ENCODE measurements around the gene BID. TPM values are rescaled to one million over a fixed set of nuclear protein-coding genes. Genes with fewer than 3 reads are reported as not detected.

Gene BID
- total and polyA plus RNA-seq, 2 experiments from 2014 or later: 64.6 to 70.7 TPM

DNA sequence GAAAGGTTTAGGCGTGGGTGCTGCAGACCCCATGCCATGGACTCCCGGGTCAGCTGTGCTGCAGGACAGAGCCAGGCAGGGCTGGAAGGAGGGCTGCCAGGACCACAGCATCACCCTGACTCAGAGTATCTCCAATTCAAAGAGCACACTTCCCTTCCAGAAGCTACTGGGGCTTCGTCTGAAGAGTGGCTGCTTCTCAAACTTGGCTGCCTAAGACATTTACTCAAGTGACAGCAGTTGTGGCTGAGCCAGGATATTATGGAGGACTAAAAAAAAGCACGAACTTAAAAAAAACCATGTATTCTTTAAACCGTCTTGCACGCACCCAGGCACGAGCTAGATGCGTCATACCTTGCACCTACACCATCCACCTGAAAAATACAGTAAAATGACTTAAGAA is 13.0 kb upstream of the BID start:
- no peak overlapping the region for H2AFZ ChIP-seq
- no peak overlapping the region for H3K4me3 ChIP-seq
- no peak overlapping the region for H3K4me2 ChIP-seq (ENCODE audit: unreplicated experiment)
- no peak for TF ChIP-seq EZH2 (IDR thresholded peaks at IDR 0.05; ENCODE audit: insufficient read depth, poor library complexity, severe bottlenecking)
- no peak for TF ChIP-seq EZH2phosphoT487 (IDR thresholded peaks at IDR 0.05; ENCODE audit: insufficient read depth, low read depth)
- no peaks in the 10 kb centered on the region for H3K9me2 ChIP-seq (ENCODE audit: insufficient read depth)
- H3K9me3 ChIP-seq (ENCODE audit: low read depth): no peaks in the 10 kb centered on the region
- peak overlapping the region; percentile 15; the same call in 1 of the 2 replicates for H3K27ac ChIP-seq
- WGBS, 2 experiments (ENCODE audit: low coverage in 1 of 2, low lambda C conversion rate in 2 of 2, missing lambda C conversion rate in 2 of 2): 50 to 52% methylated on average over 8 of the region's 8 CpGs
- H3K27me3 ChIP-seq (replicated peaks; ENCODE audit: insufficient read depth): no peaks in the 10 kb centered on the region
- no peaks in the 10 kb centered on the region for H3K79me2 ChIP-seq (ENCODE audit: insufficient read depth)
- DNase-seq: peak; percentile 59
- H4K20me1 ChIP-seq (ENCODE audit: insufficient read depth): no peaks in the 10 kb centered on the region
- H3F3A ChIP-seq (ENCODE audit: insufficient read depth): no peaks in the 10 kb centered on the region
- H3K36me3 ChIP-seq (ENCODE audit: low read depth): no peaks in the 10 kb centered on the region
- H3K9ac ChIP-seq: 0 out of 2 replicates have a peak overlapping the region, but pooled peaks have one; percentile 7
- in situ Hi-C loops (cut with MboI): loop anchor here (10.0 kb wide), 1 partner anchor 58 kb away; no protein-coding TSS in a partner anchor
- H3K4me1 ChIP-seq (ENCODE audit: insufficient read depth): peaks cover 6% of the 10 kb centered on the region; the same call in 1 of the 2 replicates

DNA sequence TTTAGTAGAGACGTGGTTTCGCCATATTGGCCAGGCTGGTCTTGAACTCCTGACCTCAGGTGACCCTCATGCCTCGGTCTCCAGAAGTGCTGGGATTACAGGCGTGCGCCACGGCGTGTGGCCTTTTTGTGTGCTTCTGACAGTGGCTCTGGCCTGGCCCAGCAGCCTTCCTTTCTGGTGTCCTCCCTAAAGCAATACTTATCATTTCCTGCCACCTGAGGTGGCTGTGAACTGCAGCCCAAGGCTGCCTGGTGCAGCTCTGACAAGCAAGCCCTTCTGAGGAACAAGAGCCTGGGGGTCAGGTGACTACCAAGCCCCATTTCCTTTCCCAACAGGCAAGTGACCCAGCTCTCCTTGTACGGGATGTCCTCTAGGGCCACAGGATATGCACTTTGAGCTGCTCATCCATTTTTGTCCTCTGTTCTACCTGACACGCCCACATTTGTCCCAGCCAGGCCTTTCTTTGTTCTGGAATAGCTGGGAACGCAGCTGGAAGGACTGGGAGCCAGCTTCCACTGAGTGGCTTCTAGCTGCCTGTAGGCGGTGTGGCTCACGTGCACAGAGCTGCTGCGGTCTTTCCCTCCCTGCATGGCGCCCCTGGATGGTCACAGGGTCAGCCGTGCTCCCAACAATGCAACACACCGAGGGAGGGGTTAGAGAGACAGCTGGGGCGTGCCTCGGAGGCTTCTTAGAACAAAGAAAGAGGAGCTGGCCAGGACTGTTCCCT is 12.3 kb upstream of the BID start:
- Histone ChIP-seq H3K9me3 (ENCODE audit: low read depth) (no peaks in the 10 kb centered on the region), H3K9ac (0 out of 2 replicates have a peak overlapping the region, but pooled peaks have one; percentile 7), H2AFZ (no peak overlapping the region), H3K27me3 (replicated peaks; ENCODE audit: insufficient read depth) (no peaks in the 10 kb centered on the region), H3K27ac (peak overlapping the region; percentile 15; the same call in 1 of the 2 replicates), H3K4me3 (no peak overlapping the region), H3K79me2 (ENCODE audit: insufficient read depth) (no peaks in the 10 kb centered on the region), H3K9me2 (ENCODE audit: insufficient read depth) (no peaks in the 10 kb centered on the region), H3K36me3 (ENCODE audit: low read depth) (no peaks in the 10 kb centered on the region), H3F3A (ENCODE audit: insufficient read depth) (no peaks in the 10 kb centered on the region), H3K4me1 (ENCODE audit: insufficient read depth) (peaks cover 12% of the 10 kb centered on the region), H3K4me2 (ENCODE audit: unreplicated experiment) (no peak overlapping the region), H4K20me1 (ENCODE audit: insufficient read depth) (no peaks in the 10 kb centered on the region)
- in situ Hi-C loops (cut with MboI): loop anchor here (10.0 kb wide), 1 partner anchor 58 kb away; no protein-coding TSS in a partner anchor
- TF ChIP-seq EZH2phosphoT487 (IDR thresholded peaks at IDR 0.05; ENCODE audit: insufficient read depth, low read depth) (no peak), EZH2 (IDR thresholded peaks at IDR 0.05; ENCODE audit: insufficient read depth, poor library complexity, severe bottlenecking) (no peak)
- 53% methylated on average over 18 of the region's 18 CpGs for WGBS, 2 experiments (ENCODE audit: low coverage in 1 of 2, low lambda C conversion rate in 2 of 2, missing lambda C conversion rate in 2 of 2)
- peak; percentile 60 for DNase-seq

GRCh38 chr22:17785185-17786184 is 11.2 kb upstream of the BID start:
- H3K27ac ChIP-seq: no peak overlapping the region
- 82 to 87% methylated on average over 25 to 37 of the region's 37 CpGs for WGBS, 2 experiments (ENCODE audit: low coverage in 1 of 2, low lambda C conversion rate in 2 of 2, missing lambda C conversion rate in 2 of 2)
- no peaks in the 10 kb centered on the region for H3K9me3 ChIP-seq (ENCODE audit: low read depth)
- peaks cover 15% of the 10 kb centered on the region for H3K4me1 ChIP-seq (ENCODE audit: insufficient read depth)
- no peak overlapping the region for H3K4me3 ChIP-seq
- H3K36me3 ChIP-seq (ENCODE audit: low read depth): no peaks in the 10 kb centered on the region
- H3K79me2 ChIP-seq (ENCODE audit: insufficient read depth): no peaks in the 10 kb centered on the region
- DNase-seq: peak; percentile 49
- H3K27me3 ChIP-seq (replicated peaks; ENCODE audit: insufficient read depth): no peaks in the 10 kb centered on the region
- no peak overlapping the region for H2AFZ ChIP-seq
- in situ Hi-C loops (cut with MboI): loop anchor here (10.0 kb wide), 1 partner anchor 59 kb away; no protein-coding TSS in a partner anchor
- no peak overlapping the region for H3K4me2 ChIP-seq (ENCODE audit: unreplicated experiment)
- TF ChIP-seq EZH2 (IDR thresholded peaks at IDR 0.05; ENCODE audit: insufficient read depth, poor library complexity, severe bottlenecking): no peak
- no peak for TF ChIP-seq EZH2phosphoT487 (IDR thresholded peaks at IDR 0.05; ENCODE audit: insufficient read depth, low read depth)
- H4K20me1 ChIP-seq (ENCODE audit: insufficient read depth): no peaks in the 10 kb centered on the region
- no peak overlapping the region for H3K9ac ChIP-seq
- H3F3A ChIP-seq (ENCODE audit: insufficient read depth): no peaks in the 10 kb centered on the region
- H3K9me2 ChIP-seq (ENCODE audit: insufficient read depth): no peaks in the 10 kb centered on the region

- H3K9me2 ChIP-seq (ENCODE audit: insufficient read depth): no peaks in the 10 kb centered on the region
- TF ChIP-seq EZH2phosphoT487 (IDR thresholded peaks at IDR 0.05; ENCODE audit: insufficient read depth, low read depth) (no peak), EZH2 (IDR thresholded peaks at IDR 0.05; ENCODE audit: insufficient read depth, poor library complexity, severe bottlenecking) (no peak)
- no peak for DNase-seq
- no peak overlapping the region for H2AFZ ChIP-seq
- H3K36me3 ChIP-seq (ENCODE audit: low read depth): no peaks in the 10 kb centered on the region
- no peak overlapping the region for H3K4me3 ChIP-seq
- no peak overlapping the region for H3K4me2 ChIP-seq (ENCODE audit: unreplicated experiment)
- H3F3A ChIP-seq (ENCODE audit: insufficient read depth): no peaks in the 10 kb centered on the region
- 87 to 91% methylated on average over 11 of the region's 11 CpGs for WGBS, 2 experiments (ENCODE audit: low coverage in 1 of 2, low lambda C conversion rate in 2 of 2, missing lambda C conversion rate in 2 of 2)
- in situ Hi-C loops (cut with MboI): loop anchor here (10.0 kb wide), 1 partner anchor 60 kb away; no protein-coding TSS in a partner anchor
- H3K4me1 ChIP-seq (ENCODE audit: insufficient read depth): peaks cover 15% of the 10 kb centered on the region
- no peak overlapping the region for H3K9ac ChIP-seq
- no peaks in the 10 kb centered on the region for H3K27me3 ChIP-seq (replicated peaks; ENCODE audit: insufficient read depth)
- no peak overlapping the region for H3K27ac ChIP-seq
- H3K79me2 ChIP-seq (ENCODE audit: insufficient read depth): no peaks in the 10 kb centered on the region
- H4K20me1 ChIP-seq (ENCODE audit: insufficient read depth): no peaks in the 10 kb centered on the region
- no peaks in the 10 kb centered on the region for H3K9me3 ChIP-seq (ENCODE audit: low read depth)
Observed at GRCh38 chr22:17784776-17785175, 10.5 kb upstream of the BID start.
